Activated naive CD4-positive, alpha-beta T cell treated with anti-CD3 and anti-CD28 coated beads, Interleukin-2, amount 10 ng/mL, durations not matched to agents 7 days and 5 days (primary cell): ENCODE data around the gene FBXO9.
"Not testable (repeated sequence)": the region's sequence is repeated elsewhere in the genome, so short reads cannot be mapped to it uniquely, and the experiment has no call there.

Experiments
- CTCF ChIA-PET: fragments of 350-600 bp; sonication (Branson Sonifier 250); formaldehyde crosslinking; loops from one replicate; lab custom pipeline; 2021; ENCODE audit warnings: antibody characterized with exemption; lab: Charles Lee
- DNase-seq: peaks from one replicate; pipeline ENCODE4 v3.0.0-alpha.2; 2020
- H3K27ac Mint-ChIP-seq: one replicate; pipeline ENCODE4 v1.8.0; 2021; ENCODE audit warnings: mild to moderate bottlenecking, moderate library complexity, mixed read lengths
- H3K27me3 Mint-ChIP-seq: one replicate; pipeline ENCODE4 v1.8.0; 2021; ENCODE audit warnings: mild to moderate bottlenecking, mixed read lengths
- H3K36me3 Mint-ChIP-seq: one replicate; pipeline ENCODE4 v1.8.0; 2021; ENCODE audit warnings: mixed read lengths
- H3K4me1 Mint-ChIP-seq: one replicate; pipeline ENCODE4 v1.8.0; 2021; ENCODE audit warnings: mixed read lengths
- H3K4me3 Mint-ChIP-seq: one replicate; pipeline ENCODE4 v1.8.0; 2021; ENCODE audit warnings: mild to moderate bottlenecking, moderate library complexity, mixed read lengths
- H3K9me3 Mint-ChIP-seq: one replicate; pipeline ENCODE4 v1.8.0; 2021; ENCODE audit warnings: mixed read lengths

FBXO9 gene

DNA sequence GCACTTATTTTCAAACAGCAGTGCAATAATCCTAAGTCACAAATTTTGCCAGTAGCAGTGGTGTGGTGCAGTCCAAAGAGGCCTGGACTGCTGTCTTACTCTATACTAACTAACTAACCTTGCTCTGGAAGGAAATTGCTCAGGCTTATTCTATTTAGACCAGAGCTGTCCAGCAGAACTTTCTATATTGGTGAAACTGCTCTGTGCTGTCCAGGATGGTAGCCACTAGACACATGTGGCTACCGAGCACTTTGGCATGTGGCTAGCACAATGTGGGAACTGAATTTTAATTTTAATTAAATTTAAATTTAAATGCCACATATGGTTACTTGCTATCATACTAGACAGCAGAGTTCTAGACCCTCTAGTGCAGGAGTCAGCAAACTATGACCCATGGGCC lies 27.1 kb upstream of the FBXO9 start:
- DNase-seq, result no peak
- no peaks in the 10 kb centered on the region for H3K9me3 Mint-ChIP-seq
- CTCF ChIA-PET, result no interaction called here
- no peaks in the 10 kb centered on the region for H3K27me3 Mint-ChIP-seq
- no peak overlapping the region for H3K4me3 Mint-ChIP-seq
- H3K4me1 Mint-ChIP-seq, result no peaks in the 10 kb centered on the region
- H3K36me3 Mint-ChIP-seq, result peaks cover 27% of the 10 kb centered on the region
- no peak overlapping the region for H3K27ac Mint-ChIP-seq

DNA sequence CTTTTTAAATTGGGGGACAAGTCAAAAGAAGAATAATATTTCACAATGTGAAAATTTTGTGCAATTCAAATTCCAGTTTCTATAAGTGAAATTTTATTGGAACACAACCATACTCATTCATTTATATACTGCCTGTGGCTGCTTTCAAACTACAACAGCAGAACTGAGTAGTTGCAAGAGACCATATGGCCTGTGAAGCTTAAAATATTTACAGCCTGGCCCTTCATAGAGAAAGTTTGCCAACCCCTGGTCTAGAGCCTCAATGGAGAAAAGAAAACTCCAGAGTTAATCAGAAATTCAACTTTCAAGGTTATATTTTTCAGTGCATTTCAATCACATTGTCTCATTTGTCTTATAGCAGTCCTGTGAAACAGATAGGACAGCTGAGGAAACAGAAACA lies 26.6 kb upstream of the FBXO9 start:
- CTCF ChIA-PET, result no interaction called here
- H3K4me3 Mint-ChIP-seq, result no peak overlapping the region
- peaks cover 27% of the 10 kb centered on the region for H3K36me3 Mint-ChIP-seq
- H3K4me1 Mint-ChIP-seq, result no peaks in the 10 kb centered on the region
- no peaks in the 10 kb centered on the region for H3K27me3 Mint-ChIP-seq
- no peaks in the 10 kb centered on the region for H3K9me3 Mint-ChIP-seq
- no peak for DNase-seq
- no peak overlapping the region for H3K27ac Mint-ChIP-seq

DNA sequence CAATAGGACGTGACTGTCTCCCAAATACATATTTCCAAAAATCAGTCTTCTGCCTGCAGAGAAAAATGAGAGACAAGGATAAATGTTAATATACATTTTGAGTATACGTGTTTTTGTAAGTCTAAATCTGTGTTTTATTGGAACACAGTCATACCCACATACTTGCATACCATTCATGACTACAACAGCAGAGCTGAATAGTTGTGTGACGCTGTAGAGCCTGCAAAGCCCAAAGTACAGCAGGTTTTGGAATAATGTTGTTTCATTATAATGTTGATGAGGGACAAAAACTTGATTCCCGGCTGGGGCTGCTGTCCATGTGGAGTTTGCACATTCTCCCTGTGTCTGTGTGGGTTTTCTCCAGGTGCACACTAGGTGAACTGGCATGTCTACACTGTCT lies 23.8 kb upstream of the FBXO9 start:
- no peaks in the 10 kb centered on the region for H3K27me3 Mint-ChIP-seq
- H3K4me3 Mint-ChIP-seq, result no peak overlapping the region
- no peaks in the 10 kb centered on the region for H3K9me3 Mint-ChIP-seq
- DNase-seq, result no peak
- H3K36me3 Mint-ChIP-seq, result peaks cover 27% of the 10 kb centered on the region
- no peaks in the 10 kb centered on the region for H3K4me1 Mint-ChIP-seq
- CTCF ChIA-PET, result no interaction called here
- H3K27ac Mint-ChIP-seq, result no peak overlapping the region

DNA sequence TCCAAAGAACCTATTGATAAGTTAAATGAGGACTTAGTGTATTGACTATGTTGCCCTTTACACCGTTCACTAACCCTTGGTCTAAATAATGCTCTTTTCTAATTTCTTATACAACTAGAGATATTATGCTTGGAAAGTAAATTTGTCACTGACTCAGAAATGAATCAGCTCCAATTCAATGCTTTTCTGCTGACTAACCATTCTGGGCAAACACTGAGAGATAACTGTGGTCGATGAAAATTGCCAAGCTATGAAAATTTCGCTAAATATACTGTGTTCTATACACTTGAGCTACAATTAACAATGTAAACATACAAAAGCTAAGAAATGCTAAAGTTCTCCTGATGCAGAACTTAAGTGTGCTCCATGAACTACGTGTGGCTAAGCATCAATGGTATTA lies 23.1 kb upstream of the FBXO9 start:
- Mint-ChIP-seq H3K4me3 (no peak overlapping the region), H3K27ac (no peak overlapping the region), H3K4me1 (peaks cover 2% of the 10 kb centered on the region), H3K36me3 (peaks cover 24% of the 10 kb centered on the region), H3K27me3 (no peaks in the 10 kb centered on the region), H3K9me3 (no peaks in the 10 kb centered on the region)
- no peak for DNase-seq
- CTCF ChIA-PET, result no interaction called here

DNA sequence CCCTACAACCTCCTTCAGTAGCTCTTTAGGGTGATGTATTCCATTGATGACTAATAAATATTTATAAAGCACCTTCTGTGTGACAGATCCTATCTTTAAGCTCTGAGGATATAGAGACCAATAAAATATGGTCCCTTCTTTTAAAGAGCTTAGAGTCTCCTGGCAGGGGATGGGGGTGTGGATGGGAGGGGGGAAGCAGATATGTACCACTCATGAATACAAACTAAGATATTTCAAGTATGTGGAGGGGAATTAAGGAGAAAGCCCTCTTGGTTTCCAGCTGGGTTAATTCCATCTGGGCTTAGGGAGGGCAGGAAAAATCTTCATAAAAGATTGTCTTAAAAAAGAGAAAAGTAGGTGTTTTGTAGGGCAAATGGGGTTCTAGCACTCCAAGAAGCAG lies 21.6 kb upstream of the FBXO9 start:
- H3K36me3 Mint-ChIP-seq, result peaks cover 23% of the 10 kb centered on the region
- no peaks in the 10 kb centered on the region for H3K27me3 Mint-ChIP-seq
- no peaks in the 10 kb centered on the region for H3K9me3 Mint-ChIP-seq
- DNase-seq, result no peak
- no peak overlapping the region for H3K27ac Mint-ChIP-seq
- peaks cover 14% of the 10 kb centered on the region for H3K4me1 Mint-ChIP-seq
- CTCF ChIA-PET, result no interaction called here
- no peak overlapping the region for H3K4me3 Mint-ChIP-seq

DNA sequence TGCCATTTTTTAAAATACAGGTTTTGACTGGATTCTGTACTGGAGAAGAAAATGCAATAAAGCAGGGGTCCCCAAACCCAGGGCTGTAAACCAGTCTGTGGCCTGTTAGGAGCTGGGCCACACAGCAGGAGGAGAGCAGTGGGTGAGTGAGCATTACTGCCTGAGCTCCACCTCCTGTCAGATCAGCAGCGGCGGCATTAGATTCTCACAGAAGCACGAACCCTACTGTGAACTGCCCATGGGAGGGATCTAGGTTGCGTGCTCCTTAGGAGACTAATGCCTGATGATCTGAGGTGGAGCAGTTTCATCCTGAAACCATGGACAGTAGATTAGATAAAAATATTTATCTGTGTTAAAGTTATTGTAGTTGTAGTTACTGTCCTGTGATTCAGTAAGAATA lies 21.1 kb upstream of the FBXO9 start:
- H3K27ac Mint-ChIP-seq, result no peak overlapping the region
- no peak for DNase-seq
- no peaks in the 10 kb centered on the region for H3K27me3 Mint-ChIP-seq
- no peaks in the 10 kb centered on the region for H3K9me3 Mint-ChIP-seq
- CTCF ChIA-PET, result no interaction called here
- peaks cover 21% of the 10 kb centered on the region for H3K36me3 Mint-ChIP-seq
- peaks cover 19% of the 10 kb centered on the region for H3K4me1 Mint-ChIP-seq
- no peak overlapping the region for H3K4me3 Mint-ChIP-seq

DNA sequence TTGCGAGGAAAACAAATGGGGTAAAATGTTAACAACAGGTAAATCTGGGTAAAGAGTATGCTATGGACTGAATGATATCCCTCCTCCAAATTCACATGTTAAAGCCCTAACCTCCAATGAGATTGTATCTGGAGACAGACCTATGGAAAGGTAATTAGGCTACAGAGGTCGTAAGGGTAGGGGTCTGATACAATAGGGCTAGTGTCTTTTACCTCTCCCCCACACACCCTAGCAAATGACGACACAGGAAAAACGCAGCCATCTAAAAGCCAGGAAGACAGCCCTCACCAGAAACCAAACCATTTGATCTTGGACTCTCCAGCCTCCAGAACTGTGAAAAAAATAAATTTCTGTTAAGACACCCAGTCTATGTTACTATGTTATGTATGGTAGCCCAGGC lies 20.6 kb upstream of the FBXO9 start:
- Mint-ChIP-seq H3K36me3 (peaks cover 16% of the 10 kb centered on the region), H3K4me3 (no peak overlapping the region), H3K4me1 (peaks cover 23% of the 10 kb centered on the region), H3K9me3 (no peaks in the 10 kb centered on the region), H3K27me3 (no peaks in the 10 kb centered on the region), H3K27ac (no peak overlapping the region)
- CTCF ChIA-PET, result no interaction called here
- no peak for DNase-seq

DNA sequence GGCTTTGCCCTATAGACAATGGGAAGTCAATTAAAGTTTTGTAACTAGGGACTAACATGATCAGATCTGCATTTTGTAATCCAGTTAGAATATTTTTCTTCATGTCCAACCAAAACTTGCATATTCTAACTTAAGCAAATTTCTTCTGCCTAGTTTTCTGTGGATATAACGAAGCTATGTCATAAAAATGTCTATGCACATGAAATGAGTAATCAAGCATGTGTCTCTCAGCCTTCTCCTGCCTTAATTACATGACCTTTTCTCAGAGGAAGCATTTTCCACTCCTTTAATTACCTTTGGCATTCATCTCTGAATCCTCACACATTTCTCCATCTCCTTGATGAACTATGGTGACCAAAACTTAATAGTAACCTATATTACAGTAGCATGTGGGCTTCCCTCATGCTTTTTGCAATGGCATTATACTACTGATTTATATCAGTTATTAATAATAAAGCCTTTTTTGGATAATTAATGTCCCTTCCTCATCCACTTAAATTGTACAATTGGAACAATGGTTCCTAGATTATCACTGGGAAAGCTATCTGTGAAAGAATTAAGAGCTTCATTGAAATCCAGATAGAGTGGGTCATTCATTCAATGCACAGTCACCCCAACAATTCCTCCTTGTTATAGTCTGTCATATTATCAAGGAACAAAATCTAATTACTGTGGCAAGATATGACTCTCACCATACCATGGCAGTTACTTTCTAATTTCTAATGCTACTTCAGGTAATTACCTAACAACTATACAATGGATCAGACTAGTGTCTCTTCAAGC lies 19.1 kb upstream of the FBXO9 start:
- CTCF ChIA-PET, result interaction anchor here (0.7 kb wide), 1 partner anchor 45 kb away, joined by 3 read pairs; no protein-coding TSS in a partner anchor
- Mint-ChIP-seq H3K36me3 (peaks cover 5% of the 10 kb centered on the region), H3K4me3 (no peak overlapping the region), H3K27ac (no peak overlapping the region), H3K9me3 (no peaks in the 10 kb centered on the region), H3K27me3 (no peaks in the 10 kb centered on the region), H3K4me1 (peaks cover 23% of the 10 kb centered on the region)
- DNase-seq, result no peak

DNA sequence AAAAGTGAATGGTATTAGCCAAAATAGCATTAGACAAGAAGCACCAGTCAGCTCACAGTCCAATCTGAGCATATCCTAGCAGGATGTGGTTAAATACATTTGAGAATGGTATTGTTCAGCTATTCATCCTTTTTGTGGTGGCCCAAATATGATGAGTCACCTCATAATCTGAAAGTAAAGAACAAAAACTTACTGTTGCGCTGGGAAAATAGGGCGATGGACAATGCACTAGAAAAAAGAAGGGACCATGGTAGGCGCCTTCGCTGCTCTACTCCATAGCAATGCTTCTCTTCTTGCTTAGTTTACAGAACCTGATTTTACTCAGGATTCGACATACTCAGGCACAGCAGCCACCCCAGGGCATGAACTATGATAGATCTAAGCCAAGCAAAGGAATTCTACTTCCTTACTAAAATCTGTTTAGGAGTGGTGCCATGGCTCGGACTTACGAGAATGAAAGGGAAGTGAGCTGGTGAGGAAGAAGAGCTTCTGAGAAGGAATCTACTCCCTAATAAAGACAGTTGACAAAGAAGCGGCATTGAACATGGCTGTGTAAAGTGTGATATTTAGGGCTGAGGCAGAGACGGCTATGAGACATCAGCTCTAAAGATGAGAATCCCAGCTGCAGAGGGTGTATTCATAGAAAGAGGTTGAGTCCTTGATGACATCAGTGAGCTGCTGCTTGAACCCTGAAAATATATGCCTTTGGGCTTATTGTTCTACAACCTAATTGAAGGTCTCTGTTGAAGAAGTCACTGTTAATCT lies 16.6 kb upstream of the FBXO9 start:
- peaks cover 23% of the 10 kb centered on the region for H3K4me1 Mint-ChIP-seq
- no peak overlapping the region for H3K27ac Mint-ChIP-seq
- H3K9me3 Mint-ChIP-seq, result no peaks in the 10 kb centered on the region
- CTCF ChIA-PET, result interaction anchor here (1.0 kb wide), 1 partner anchor 55 kb away, joined by 4 read pairs; no protein-coding TSS in a partner anchor
- DNase-seq, result no peak
- peaks cover 5% of the 10 kb centered on the region for H3K36me3 Mint-ChIP-seq
- H3K4me3 Mint-ChIP-seq, result no peak overlapping the region
- no peaks in the 10 kb centered on the region for H3K27me3 Mint-ChIP-seq

DNA sequence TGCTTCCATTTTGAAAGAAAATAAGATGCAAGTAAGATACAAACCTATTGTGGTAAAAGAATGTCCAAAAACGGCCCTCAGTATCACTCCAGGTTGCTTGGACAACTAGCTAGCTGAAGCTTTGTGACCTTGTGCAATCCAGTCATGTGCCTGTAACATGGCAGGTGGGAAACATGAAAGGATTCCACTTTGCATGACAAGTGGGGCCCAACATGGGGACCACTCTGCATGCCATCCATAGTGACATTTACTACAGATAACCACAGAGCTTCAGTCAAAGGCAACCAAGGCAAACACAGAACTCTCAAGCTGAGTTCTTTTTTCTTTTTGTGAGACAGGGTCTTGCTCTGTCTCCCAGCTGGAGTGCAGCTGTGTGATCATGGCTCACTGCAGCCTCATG lies 15.8 kb upstream of the FBXO9 start:
- H3K27ac Mint-ChIP-seq, result no peak overlapping the region
- no peaks in the 10 kb centered on the region for H3K27me3 Mint-ChIP-seq
- peaks cover 7% of the 10 kb centered on the region for H3K36me3 Mint-ChIP-seq
- no peaks in the 10 kb centered on the region for H3K9me3 Mint-ChIP-seq
- no peak for DNase-seq
- H3K4me1 Mint-ChIP-seq, result peaks cover 23% of the 10 kb centered on the region
- CTCF ChIA-PET, result interaction anchor here (1.0 kb wide), 1 partner anchor 55 kb away, joined by 4 read pairs; no protein-coding TSS in a partner anchor
- no peak overlapping the region for H3K4me3 Mint-ChIP-seq

DNA sequence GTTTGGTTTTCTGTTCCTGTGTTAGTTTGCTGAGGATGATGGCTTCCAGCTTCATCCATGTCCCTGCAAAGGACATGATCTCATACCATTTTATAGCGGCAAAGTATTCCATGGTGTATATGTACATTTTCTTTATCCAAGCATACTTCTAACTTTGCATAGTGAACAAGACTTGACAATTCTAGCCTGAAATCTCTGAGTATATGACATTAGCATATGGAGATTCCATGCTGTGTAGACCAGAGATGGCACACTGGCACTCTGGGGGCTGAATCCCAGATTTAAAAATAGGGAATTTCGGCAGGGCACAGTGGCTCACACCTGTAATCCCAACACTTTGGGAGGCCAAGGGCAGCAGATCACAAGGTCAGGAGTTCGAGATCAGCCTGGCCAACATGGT lies 13.1 kb upstream of the FBXO9 start:
- H3K27me3 Mint-ChIP-seq, H3K27ac Mint-ChIP-seq, DNase-seq, H3K36me3 Mint-ChIP-seq, H3K4me3 Mint-ChIP-seq, CTCF ChIA-PET, H3K9me3 Mint-ChIP-seq: not testable (repeated sequence)
- peaks cover 21% of the 10 kb centered on the region for H3K4me1 Mint-ChIP-seq

DNA sequence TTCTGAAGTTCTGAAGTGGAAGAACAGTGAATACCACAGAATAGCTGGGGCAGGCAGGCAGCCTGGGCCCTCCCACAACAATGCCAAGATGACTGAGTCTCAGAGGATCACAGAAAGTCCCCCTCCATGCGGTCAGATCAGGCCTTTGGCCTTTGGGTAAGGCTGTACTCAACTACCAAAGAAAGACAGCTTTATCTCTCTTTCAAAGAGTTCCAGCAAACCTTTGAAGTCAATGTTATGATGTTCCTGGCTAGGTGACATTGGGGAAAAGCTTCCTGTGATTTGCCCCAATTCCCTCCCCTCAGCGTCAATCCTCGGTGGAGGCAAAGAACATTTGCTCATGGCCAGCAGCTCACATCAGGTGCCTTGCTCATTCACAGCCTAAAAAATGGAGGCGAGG lies 10.7 kb upstream of the FBXO9 start:
- H3K4me3 Mint-ChIP-seq, result no peak overlapping the region
- no peak overlapping the region for H3K27ac Mint-ChIP-seq
- peaks cover 7% of the 10 kb centered on the region for H3K36me3 Mint-ChIP-seq
- no peaks in the 10 kb centered on the region for H3K27me3 Mint-ChIP-seq
- no peak for DNase-seq
- CTCF ChIA-PET, result interaction anchor here (1.1 kb wide), 1 partner anchor 58 kb away, joined by 3 read pairs; no protein-coding TSS in a partner anchor
- H3K9me3 Mint-ChIP-seq, result no peaks in the 10 kb centered on the region
- peaks cover 18% of the 10 kb centered on the region for H3K4me1 Mint-ChIP-seq

DNA sequence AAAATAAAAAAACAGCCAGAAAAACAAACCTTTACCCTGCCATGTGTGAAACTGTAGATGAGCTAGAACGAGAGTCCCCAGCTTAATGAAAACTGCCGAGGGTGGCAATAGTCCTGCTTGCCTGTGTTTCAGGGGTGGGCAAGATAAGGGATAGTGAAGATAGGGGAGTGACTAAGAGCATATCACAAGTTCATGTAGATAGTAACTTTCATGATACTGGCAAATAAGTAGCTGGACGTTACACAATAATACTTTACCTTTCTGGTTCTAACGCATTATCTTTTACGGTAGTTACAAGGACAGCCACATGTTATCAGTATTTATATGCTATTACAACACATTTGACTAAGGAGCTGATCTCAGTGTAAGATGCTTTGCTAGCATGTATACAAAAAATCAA lies 9.3 kb upstream of the FBXO9 start:
- Mint-ChIP-seq H3K36me3 (peaks cover 6% of the 10 kb centered on the region), H3K4me1 (peaks cover 32% of the 10 kb centered on the region), H3K9me3 (no peaks in the 10 kb centered on the region), H3K27me3 (no peaks in the 10 kb centered on the region), H3K27ac (no peak overlapping the region), H3K4me3 (no peak overlapping the region)
- DNase-seq, result no peak
- CTCF ChIA-PET, result no interaction called here

DNA sequence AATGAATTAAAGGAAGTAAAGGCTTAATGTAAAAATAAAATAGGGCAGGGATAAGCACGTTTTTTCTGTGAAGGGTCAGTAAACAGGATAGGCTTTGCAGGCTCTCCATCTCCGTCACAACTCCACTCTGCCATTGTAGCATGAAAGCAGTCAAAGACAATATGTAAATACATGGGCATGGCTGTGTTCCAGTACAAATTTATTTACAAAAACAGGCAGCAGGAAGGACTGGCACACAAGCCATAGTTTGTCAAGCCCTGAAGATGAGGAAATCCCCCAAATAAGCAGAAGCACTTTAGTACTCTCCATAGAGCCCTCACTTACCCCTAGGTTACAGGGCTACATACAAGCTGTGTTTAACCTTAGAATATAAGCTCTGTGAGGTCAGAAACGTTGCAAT lies 8.9 kb upstream of the FBXO9 start:
- H3K9me3 Mint-ChIP-seq, result no peaks in the 10 kb centered on the region
- H3K4me3 Mint-ChIP-seq, result no peak overlapping the region
- no peaks in the 10 kb centered on the region for H3K27me3 Mint-ChIP-seq
- no peak for DNase-seq
- no peak overlapping the region for H3K27ac Mint-ChIP-seq
- H3K4me1 Mint-ChIP-seq, result peaks cover 35% of the 10 kb centered on the region
- CTCF ChIA-PET, result no interaction called here
- H3K36me3 Mint-ChIP-seq, result peaks cover 5% of the 10 kb centered on the region
